SH-SY5Y (cell line): ENCODE results near the gene FLVCR2.

Experiments
- GATA2 ChIP-seq: IDR thresholded peaks from 2 replicates; pipeline ENCODE4 v1.6.1; 2011; ENCODE audit warnings: mild to moderate bottlenecking, low read depth, low read length
- GATA3 ChIP-seq: IDR thresholded peaks from 2 replicates; pipeline ENCODE4 v1.6.1; 2011; ENCODE audit warnings: low read depth, mild to moderate bottlenecking, low read length, moderate library complexity

DNA sequence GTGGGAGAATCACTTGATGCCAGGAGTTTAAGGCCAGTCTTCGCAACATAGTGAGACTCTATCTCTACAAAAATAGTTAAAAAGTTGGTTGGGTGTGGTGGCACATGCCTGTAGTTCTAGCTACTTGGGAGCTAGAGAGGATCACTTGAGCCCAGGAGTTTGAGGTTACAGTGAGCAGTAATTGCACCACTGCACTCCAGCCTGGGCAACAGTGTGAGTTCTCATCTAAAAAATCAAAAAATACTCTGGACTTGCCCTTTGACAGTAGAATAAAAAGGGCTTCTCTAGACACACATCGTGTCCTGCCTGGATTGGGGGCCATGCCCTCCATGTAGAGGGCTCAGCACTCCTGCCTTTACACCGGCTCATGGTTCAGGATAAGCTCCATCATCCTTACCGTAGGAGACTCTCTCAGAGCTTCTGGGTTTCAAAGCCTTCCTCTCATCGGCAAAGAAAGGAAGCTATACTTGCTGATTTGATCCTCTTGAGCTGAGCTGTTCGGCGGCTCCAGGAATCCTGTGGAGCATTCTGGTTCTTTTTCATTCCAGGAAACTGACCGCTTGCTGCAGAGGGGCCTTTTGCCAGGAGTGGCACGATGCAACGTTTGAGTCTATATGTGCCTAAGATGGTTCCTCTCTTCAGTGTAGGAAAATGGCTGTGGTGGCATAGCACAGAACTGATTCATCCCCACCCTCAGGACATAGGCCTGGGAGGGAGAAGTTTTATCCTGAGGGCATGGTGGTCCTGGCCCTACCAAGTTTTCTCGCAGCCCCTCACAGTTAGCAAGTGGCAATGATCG is 29.6 kb downstream of the FLVCR2 start:
- TF ChIP-seq GATA2 (no peak), GATA3 (no peak)
